ENCODE measurements around the gene ENPEP.

ENPEP gene

DNA sequence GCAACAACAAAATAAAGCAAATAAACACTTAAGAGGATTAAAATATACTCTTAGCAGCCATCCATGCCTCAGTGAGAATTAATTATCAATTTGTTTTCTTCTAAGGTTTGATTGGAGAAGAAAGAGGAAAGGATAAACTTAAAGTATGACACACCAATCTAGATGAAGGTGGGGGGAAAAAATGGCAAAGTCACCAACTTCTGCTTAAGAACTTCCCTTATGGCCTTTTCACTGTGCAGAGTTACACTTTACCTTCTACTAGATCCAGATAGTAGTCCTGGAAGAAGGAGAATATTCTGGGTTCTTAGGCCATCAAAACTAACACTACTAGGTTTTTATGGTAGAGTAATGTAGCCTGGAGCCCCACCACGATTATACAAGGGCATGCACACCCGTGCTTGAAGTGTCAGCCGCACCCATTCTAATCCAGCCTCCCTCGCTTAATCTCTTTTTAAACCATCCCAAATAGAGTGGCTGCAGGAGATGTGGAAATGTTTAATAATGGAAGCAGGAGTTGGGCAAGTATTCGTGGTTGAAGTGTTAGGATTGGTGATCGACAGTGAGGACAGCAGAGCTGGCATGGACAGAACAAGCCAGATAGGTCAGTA lies 14.1 kb downstream of the ENPEP start:
- TF ChIP-seq GLIS3 (CRISPR knock-in tag; IDR thresholded peaks at IDR 0.05) (no peak), ZNF8 (CRISPR knock-in tag; IDR thresholded peaks at IDR 0.05) (no peak), ZC3H10 (CRISPR knock-in tag; IDR thresholded peaks at IDR 0.05) (no peak), OSR1 (CRISPR knock-in tag; IDR thresholded peaks at IDR 0.05) (no peak), ESRRG (CRISPR knock-in tag; IDR thresholded peaks at IDR 0.05) (no peak), CSDC2 (CRISPR knock-in tag; IDR thresholded peaks at IDR 0.05) (no peak), ARNTL (CRISPR knock-in tag; IDR thresholded peaks at IDR 0.05; ENCODE audit: borderline replicate concordance, low read depth) (no peak), ISL1 (CRISPR knock-in tag; IDR thresholded peaks at IDR 0.05) (no peak), ZFP30 (CRISPR knock-in tag; IDR thresholded peaks at IDR 0.05) (no peak), BACH2 (CRISPR knock-in tag; IDR thresholded peaks at IDR 0.05; ENCODE audit: borderline replicate concordance) (no peak), ZNF565 (CRISPR knock-in tag; conservative IDR thresholded peaks at IDR 0.05; ENCODE audit: low read depth) (no peak), SNAI2 (CRISPR knock-in tag; IDR thresholded peaks at IDR 0.05) (no peak), PPARA (CRISPR knock-in tag; IDR thresholded peaks at IDR 0.05; ENCODE audit: borderline replicate concordance) (no peak), ZNF70 (CRISPR knock-in tag; IDR thresholded peaks at IDR 0.05) (no peak)
- TF ChIP-seq, protein P1, sequence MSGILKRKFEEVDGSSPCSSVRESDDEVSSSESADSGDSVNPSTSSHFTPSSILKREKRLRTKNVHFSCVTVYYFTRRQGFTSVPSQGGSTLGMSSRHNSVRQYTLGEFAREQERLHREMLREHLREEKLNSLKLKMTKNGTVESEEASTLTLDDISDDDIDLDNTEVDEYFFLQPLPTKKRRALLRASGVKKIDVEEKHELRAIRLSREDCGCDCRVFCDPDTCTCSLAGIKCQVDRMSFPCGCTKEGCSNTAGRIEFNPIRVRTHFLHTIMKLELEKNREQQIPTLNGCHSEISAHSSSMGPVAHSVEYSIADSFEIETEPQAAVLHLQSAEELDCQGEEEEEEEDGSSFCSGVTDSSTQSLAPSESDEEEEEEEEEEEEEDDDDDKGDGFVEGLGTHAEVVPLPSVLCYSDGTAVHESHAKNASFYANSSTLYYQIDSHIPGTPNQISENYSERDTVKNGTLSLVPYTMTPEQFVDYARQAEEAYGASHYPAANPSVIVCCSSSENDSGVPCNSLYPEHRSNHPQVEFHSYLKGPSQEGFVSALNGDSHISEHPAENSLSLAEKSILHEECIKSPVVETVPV (CRISPR knock-in tag; IDR thresholded peaks at IDR 0.05), result no peak
- TF ChIP-seq, protein P2, sequence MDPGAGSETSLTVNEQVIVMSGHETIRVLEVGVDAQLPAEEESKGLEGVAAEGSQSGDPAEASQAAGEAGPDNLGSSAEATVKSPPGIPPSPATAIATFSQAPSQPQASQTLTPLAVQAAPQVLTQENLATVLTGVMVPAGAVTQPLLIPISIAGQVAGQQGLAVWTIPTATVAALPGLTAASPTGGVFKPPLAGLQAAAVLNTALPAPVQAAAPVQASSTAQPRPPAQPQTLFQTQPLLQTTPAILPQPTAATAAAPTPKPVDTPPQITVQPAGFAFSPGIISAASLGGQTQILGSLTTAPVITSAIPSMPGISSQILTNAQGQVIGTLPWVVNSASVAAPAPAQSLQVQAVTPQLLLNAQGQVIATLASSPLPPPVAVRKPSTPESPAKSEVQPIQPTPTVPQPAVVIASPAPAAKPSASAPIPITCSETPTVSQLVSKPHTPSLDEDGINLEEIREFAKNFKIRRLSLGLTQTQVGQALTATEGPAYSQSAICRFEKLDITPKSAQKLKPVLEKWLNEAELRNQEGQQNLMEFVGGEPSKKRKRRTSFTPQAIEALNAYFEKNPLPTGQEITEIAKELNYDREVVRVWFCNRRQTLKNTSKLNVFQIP (CRISPR knock-in tag; IDR thresholded peaks at IDR 0.05; ENCODE audit: borderline replicate concordance, low read depth), result no peak
- TF ChIP-seq, protein P3, sequence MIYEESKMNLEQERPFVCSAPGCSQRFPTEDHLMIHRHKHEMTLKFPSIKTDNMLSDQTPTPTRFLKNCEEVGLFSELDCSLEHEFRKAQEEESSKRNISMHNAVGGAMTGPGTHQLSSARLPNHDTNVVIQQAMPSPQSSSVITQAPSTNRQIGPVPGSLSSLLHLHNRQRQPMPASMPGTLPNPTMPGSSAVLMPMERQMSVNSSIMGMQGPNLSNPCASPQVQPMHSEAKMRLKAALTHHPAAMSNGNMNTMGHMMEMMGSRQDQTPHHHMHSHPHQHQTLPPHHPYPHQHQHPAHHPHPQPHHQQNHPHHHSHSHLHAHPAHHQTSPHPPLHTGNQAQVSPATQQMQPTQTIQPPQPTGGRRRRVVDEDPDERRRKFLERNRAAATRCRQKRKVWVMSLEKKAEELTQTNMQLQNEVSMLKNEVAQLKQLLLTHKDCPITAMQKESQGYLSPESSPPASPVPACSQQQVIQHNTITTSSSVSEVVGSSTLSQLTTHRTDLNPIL (CRISPR knock-in tag; IDR thresholded peaks at IDR 0.05; ENCODE audit: low read depth), result no peak
- TF ChIP-seq, protein P4, sequence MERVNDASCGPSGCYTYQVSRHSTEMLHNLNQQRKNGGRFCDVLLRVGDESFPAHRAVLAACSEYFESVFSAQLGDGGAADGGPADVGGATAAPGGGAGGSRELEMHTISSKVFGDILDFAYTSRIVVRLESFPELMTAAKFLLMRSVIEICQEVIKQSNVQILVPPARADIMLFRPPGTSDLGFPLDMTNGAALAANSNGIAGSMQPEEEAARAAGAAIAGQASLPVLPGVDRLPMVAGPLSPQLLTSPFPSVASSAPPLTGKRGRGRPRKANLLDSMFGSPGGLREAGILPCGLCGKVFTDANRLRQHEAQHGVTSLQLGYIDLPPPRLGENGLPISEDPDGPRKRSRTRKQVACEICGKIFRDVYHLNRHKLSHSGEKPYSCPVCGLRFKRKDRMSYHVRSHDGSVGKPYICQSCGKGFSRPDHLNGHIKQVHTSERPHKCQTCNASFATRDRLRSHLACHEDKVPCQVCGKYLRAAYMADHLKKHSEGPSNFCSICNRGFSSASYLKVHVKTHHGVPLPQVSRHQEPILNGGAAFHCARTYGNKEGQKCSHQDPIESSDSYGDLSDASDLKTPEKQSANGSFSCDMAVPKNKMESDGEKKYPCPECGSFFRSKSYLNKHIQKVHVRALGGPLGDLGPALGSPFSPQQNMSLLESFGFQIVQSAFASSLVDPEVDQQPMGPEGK (CRISPR knock-in tag; IDR thresholded peaks at IDR 0.05; ENCODE audit: borderline replicate concordance), result no peak

DNA sequence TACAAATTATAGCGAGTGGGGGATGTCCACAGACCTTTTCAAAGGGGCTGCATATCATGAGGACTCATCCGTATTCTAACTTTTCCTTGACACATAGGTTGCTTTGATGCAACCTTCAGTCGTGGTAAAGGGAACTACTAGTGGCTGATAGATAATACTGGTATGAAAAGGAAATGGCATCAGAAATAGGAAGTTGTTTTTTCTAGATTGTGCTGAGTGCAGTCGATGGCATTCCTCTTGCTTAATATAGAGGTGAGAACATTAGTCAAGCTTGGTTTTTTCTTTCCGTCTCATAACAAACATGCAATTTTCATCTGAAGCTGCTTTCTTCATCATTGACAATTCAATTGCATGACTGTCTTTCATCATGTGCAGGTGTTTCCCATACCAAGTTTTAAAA lies 16.6 kb downstream of the ENPEP start:
- no peak for ATAC-seq

More for the DNA sequence above, 14.1 kb downstream of the ENPEP start:
- ATAC-seq, result no peak

More for the DNA sequence above, 16.6 kb downstream of the ENPEP start:
- TF ChIP-seq OSR1 (CRISPR knock-in tag; IDR thresholded peaks at IDR 0.05), result no peak
- TF ChIP-seq, protein P1 (CRISPR knock-in tag; IDR thresholded peaks at IDR 0.05), result no peak
- TF ChIP-seq, protein P5, sequence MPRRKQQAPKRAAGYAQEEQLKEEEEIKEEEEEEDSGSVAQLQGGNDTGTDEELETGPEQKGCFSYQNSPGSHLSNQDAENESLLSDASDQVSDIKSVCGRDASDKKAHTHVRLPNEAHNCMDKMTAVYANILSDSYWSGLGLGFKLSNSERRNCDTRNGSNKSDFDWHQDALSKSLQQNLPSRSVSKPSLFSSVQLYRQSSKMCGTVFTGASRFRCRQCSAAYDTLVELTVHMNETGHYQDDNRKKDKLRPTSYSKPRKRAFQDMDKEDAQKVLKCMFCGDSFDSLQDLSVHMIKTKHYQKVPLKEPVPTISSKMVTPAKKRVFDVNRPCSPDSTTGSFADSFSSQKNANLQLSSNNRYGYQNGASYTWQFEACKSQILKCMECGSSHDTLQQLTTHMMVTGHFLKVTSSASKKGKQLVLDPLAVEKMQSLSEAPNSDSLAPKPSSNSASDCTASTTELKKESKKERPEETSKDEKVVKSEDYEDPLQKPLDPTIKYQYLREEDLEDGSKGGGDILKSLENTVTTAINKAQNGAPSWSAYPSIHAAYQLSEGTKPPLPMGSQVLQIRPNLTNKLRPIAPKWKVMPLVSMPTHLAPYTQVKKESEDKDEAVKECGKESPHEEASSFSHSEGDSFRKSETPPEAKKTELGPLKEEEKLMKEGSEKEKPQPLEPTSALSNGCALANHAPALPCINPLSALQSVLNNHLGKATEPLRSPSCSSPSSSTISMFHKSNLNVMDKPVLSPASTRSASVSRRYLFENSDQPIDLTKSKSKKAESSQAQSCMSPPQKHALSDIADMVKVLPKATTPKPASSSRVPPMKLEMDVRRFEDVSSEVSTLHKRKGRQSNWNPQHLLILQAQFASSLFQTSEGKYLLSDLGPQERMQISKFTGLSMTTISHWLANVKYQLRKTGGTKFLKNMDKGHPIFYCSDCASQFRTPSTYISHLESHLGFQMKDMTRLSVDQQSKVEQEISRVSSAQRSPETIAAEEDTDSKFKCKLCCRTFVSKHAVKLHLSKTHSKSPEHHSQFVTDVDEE (CRISPR knock-in tag; IDR thresholded peaks at IDR 0.05), result no peak
